RWPE1 (cell line): Measurements from ENCODE around the gene PRSS22.

Source experiments
- CTCF ChIA-PET: fragments of 350-600 bp; sonication (Branson Sonifier 250); formaldehyde crosslinking; extraction: SDS; loops from one replicate; lab custom pipeline; 2021; lab: Yijun Ruan, JAX
- POLR2A ChIA-PET: fragments of 400-600 bp; formaldehyde crosslinking; extraction: SDS; loops from one replicate; lab custom pipeline; 2020; ENCODE audit warnings: antibody characterized with exemption; ENCODE audit not compliant: low non-redundant PET; lab: Yijun Ruan, JAX
- DNase-seq: peaks from one replicate; pipeline ENCODE4 v3.0.0; 2012; ENCODE audit warnings: low spot score
- H3K27ac ChIP-seq: fragments of 450-650 bp; 2 replicates; pipeline ENCODE4 v1.5.1; 2017
- TF ChIP-seq, protein P1 (sequence below): fragments of 450-650 bp; conservative IDR thresholded peaks from 2 replicates; pipeline ENCODE4 v1.5.1; 2017; ENCODE audit warnings: low read depth, mild to moderate bottlenecking

Gene PRSS22

DNA sequence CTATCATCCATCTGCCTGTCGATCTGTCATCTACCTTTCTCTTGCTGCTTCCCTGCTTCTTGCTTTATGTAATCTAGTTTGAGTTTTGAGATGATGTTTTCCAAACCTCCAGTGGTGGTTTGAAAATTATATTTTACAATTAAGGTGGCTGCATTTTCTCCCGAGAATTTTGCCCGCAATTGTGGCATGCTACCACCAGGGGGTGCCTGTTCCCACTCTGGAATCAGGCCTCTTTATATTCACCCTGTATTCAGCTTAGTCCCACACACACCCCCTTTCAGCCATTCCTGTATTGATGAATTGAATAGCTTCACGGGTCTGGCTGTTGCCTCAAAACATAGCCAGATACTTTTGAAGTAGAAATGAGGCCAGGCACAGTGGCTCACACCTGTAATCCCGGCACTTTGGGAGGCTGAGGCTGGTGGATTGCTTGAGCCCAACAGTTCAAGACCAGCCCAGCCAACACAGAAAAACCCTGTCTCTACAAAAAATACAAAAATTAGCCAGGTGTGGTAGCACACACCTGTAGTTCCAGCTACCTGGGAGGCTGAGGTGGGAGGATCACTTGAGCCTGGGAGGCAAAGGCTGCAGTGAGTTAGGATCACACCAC lies 3.2 kb downstream of the PRSS22 start:
- TF ChIP-seq, protein P1, sequence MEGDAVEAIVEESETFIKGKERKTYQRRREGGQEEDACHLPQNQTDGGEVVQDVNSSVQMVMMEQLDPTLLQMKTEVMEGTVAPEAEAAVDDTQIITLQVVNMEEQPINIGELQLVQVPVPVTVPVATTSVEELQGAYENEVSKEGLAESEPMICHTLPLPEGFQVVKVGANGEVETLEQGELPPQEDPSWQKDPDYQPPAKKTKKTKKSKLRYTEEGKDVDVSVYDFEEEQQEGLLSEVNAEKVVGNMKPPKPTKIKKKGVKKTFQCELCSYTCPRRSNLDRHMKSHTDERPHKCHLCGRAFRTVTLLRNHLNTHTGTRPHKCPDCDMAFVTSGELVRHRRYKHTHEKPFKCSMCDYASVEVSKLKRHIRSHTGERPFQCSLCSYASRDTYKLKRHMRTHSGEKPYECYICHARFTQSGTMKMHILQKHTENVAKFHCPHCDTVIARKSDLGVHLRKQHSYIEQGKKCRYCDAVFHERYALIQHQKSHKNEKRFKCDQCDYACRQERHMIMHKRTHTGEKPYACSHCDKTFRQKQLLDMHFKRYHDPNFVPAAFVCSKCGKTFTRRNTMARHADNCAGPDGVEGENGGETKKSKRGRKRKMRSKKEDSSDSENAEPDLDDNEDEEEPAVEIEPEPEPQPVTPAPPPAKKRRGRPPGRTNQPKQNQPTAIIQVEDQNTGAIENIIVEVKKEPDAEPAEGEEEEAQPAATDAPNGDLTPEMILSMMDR = peak; percentile 46
- ChIA-PET POLR2A (no interaction called here), CTCF (interaction anchor here (0.5 to 1.7 kb wide), 6 partner anchors 8 to 153 kb away, joined by 3 to 5 read pairs (median 4); no protein-coding TSS in a partner anchor)
- no peak overlapping the region; the same call in 1 of the 2 replicates for H3K27ac ChIP-seq
- DNase-seq = no peak

DNA sequence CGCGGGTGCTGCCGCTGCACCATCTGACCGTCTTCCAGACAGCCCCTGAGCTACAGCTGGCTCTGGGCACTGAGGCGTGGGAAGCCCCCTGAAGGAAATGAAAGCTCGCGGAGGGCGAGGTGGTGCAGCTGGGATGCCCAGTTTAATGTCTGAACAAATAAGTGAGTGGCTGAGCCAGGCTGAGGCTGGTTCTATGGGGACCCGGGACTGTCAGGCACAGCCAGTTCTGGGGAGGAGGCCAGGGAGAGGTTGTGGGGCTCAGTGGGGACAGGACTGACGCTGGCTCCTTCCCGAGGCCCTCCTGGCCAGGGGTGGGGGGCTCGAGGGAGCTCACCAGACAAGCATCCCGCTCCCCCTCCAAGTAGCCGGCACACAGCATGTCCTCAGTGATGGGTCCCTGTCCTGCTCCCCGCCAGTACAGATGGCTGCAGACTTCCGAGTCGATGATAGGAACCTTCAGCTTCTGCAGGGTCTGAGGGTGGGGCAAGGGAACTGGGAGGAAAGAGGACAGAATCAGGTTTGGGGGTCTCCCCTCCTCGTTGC lies 4.4 kb downstream of the PRSS22 start:
- no peak for DNase-seq
- POLR2A ChIA-PET = interaction anchor here (0.6 kb wide), 1 partner anchor 86 kb away, joined by 4 read pairs; no protein-coding TSS in a partner anchor
- CTCF ChIA-PET = interaction anchor here (0.6 to 1.7 kb wide), 3 partner anchors 15 to 62 kb away, joined by 4 to 5 read pairs (median 5); no protein-coding TSS in a partner anchor
- TF ChIP-seq, protein P1 = no peak
- no peak overlapping the region for H3K27ac ChIP-seq

DNA sequence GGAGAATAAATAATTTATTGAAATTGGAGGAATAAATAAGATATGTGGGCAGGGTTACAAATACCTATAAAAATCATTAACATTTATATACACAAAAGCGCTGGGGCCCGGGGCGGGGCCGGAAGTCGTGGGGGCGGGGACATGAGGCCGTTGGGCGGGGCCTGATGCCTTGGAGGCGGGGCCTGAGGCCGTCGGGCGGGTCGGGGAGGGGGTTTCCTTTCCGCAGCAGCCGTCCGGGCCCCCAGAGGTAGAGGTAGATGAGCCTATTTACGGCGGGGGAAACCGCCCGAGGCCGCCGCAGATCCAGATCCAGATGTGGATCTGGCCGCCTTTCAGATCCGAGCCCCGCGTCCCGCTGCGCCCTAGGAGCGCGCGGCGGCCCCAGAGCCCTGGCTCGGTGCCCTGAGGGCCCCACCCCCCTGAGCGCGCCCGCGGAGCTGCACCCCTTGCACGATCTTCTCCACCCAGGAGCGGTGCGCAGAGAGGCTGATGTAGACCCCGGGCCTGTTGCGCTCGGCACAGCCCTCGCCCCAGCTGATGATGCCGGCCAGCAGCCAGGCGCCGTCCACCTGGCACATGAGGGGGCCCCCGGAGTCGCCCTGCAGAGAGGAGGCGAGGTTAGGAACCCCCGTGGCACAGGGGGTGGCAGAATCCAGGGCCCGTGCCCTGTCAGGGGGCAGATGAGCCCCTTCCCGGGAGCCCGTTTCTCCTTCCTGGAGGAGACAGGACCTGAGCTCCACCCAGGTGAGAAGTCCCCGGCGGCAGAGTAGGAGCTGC lies 5.1 kb downstream of the PRSS22 start:
- no peak overlapping the region for H3K27ac ChIP-seq
- no peak for DNase-seq
- TF ChIP-seq, protein P1 = no peak
- CTCF ChIA-PET = interaction anchor here (0.6 to 0.7 kb wide), 2 partner anchors 18 to 61 kb away, joined by 4 to 5 read pairs; no protein-coding TSS in a partner anchor
- POLR2A ChIA-PET = interaction anchor here (0.6 kb wide), 1 partner anchor 85 kb away, joined by 4 read pairs; no protein-coding TSS in a partner anchor

DNA sequence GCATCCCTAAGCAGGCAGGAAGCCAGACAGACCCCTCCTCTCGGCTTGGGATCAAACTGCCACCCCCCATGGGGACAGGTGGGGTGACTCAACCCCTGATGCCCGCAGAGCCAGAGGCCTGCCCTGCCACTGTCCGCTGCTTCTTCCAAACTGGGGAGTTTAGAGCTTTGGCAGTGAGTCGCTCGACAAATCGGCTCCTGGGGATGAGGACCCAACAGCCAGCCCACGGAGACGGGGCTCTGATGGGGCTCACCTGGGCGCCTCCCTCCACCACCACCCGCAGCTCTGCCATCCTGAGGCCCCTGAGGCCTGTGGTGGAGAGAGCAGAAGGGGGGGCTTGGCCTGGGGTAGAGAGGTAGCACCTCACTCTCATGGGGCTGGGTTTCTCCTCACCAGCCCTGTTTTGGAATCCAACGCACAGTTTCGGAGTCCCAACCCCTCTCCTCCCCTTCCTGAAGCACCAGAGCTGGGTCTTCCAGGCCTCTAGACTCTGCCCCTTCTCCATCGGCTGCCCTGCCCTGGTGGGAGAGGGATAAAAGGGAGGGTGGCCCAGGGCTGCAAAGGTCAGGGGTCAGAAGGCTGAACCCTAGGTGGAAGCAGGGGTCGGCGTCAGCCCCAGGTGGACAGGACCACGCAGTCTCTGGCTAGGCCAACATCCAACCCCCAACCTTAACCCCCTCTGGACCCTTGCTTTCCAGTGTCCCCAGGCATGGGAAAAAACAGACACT lies 5.8 kb downstream of the PRSS22 start:
- TF ChIP-seq, protein P1 = no peak
- ChIA-PET CTCF (no interaction called here), POLR2A (no interaction called here)
- no peak for DNase-seq
- H3K27ac ChIP-seq = no peak overlapping the region

DNA sequence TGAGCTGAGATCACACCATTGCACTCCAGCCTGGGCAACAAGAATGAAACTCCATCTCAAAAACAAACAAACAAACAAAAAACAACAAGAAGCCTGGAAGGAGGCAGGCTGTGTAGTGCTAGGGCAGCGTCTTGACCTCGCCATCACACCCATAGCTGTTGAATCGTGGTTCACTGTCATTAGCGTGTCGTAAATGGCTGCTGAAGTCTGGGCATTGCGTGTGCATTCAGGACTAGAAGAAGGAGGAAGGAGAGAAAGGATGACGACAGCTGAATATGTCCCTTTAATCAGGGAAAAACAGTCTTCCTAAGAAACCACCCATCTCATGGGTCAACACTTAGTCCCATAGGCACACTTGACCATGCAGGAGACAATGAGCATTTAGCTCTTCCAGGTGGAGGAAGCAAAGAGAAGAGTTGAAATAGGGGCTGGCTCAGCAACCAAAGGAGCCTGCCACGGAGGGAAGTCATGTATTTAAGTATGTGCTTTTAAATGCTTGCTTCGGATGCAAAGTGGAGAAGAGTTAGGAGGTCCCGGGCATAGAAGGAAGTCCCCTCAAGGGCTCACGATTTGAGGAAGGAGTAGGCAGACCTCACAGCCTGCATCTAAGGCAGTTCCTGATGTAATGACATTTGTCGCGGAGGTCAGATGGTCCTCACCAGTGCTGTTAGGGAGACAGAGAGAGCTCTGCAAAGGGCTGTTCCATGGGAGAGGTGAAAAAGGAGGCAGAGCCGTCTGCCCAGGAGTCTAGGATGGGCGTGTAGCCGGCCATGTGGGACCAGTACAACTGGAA lies 8.8 kb downstream of the PRSS22 start:
- no peak for DNase-seq
- CTCF ChIA-PET = interaction anchor here (0.5 to 1.8 kb wide), 2 partner anchors 19 to 607 kb away, joined by 3 to 4 read pairs; no protein-coding TSS in a partner anchor
- no peak overlapping the region for H3K27ac ChIP-seq
- POLR2A ChIA-PET = no interaction called here
- TF ChIP-seq, protein P1 = no peak
